Stomach (tissue), 9 donors: ENCODE data around the gene DOK3. TPM values are rescaled to one million over a fixed set of nuclear protein-coding genes. Genes with fewer than 3 reads are reported as not detected.

Experiments used
- DNase-seq, 2 donors: peaks; one replicate each; pipeline versions ENCODE4 v3.0.0 to v3.0.0-alpha.2; 2013 to 2019
- H3K27ac ChIP-seq, 5 donors: fragments of 200-600 bp in 4 of 5; sonication (generic) in 4 of 5; one replicate each; pipeline ENCODE4 v1.5.1; 2013 to 2019; ENCODE audit warnings: mild to moderate bottlenecking in 1 of 5, moderate library complexity in 1 of 5
- H3K27me3 ChIP-seq, 3 donors: fragments of 200-600 bp; sonication (generic); one replicate each; pipeline ENCODE4 v1.5.1; 2017 to 2019; ENCODE audit warnings: mixed run types in 1 of 3
- H3K36me3 ChIP-seq, 4 donors: fragments of 200-600 bp; sonication (generic); 1 replicate in 3 of 4; 2 replicates in 1 of 4; pipeline ENCODE4 v1.5.1; 2016 to 2019
- H3K4me1 ChIP-seq, 4 donors: fragments of 200-600 bp; sonication (generic); one replicate each; pipeline ENCODE4 v1.5.1; 2016 to 2019
- H3K4me3 ChIP-seq, 4 donors: fragments of 200-600 bp; sonication (generic) in 3 of 4; one replicate each; pipeline ENCODE4 v1.5.1; 2016 to 2019; ENCODE audit warnings: mild to moderate bottlenecking in 1 of 4
- H3K9me3 ChIP-seq, 4 donors: fragments of 200-600 bp; sonication (generic); one replicate each; pipeline ENCODE4 v1.5.1; 2016 to 2019
- EP300 ChIP-seq: sonication (generic); formaldehyde crosslinking; IDR thresholded peaks from one replicate; pipeline ENCODE4 v1.6.1; 2017; ENCODE audit warnings: antibody characterized with exemption
- POLR2A ChIP-seq, 4 donors: fragments of 450-650 bp; IDR thresholded peaks; one replicate each; pipeline ENCODE4 v1.6.1; 2016; ENCODE audit warnings: antibody characterized with exemption in 4 of 4, control low read depth in 2 of 4, mild to moderate bottlenecking in 1 of 4, moderate library complexity in 1 of 4
- POLR2AphosphoS5 ChIP-seq, 3 donors: sonication (generic); formaldehyde crosslinking; IDR thresholded peaks; one replicate each; pipeline ENCODE4 v1.6.1; 2016; ENCODE audit warnings: antibody characterized with exemption in 3 of 3
- WGBS, 5 donors: extraction: QIAGEN DNeasy Blood & Tissue Kit in 3 of 5; methylation state at CpG; one replicate each; pipeline versions ENCODE4 v1.1.5 to v1.1.7; 2013 to 2018; 5-methylcytosine and 5-hydroxymethylcytosine counted together
- intact Hi-C: fragments of 100-400 bp; cut with DNase I; formaldehyde crosslinking; loops from one replicate; pipeline ENCODE4 v1.15.1; 2023; ENCODE audit warnings: low total_unique reads
- polyA plus RNA-seq, 3 donors: library from polyadenylated mRNA; stranded (reverse); fragments of 200-250 nt; gene quantifications; one replicate each; pipeline ENCODE4 v1.2.3, GENCODE V29; 2013
- total RNA-seq, 5 donors: library from RNA; depleted of rRNA; stranded (reverse); fragments of >200 nt; gene quantifications; one replicate each; pipeline versions ENCODE4 v1.1.0 to v1.2.3, GENCODE V29; 2014 to 2016
- TF ChIP-seq, protein P1 (sequence below), 7 experiments: fragments of 450-650 bp in 4 of 7; fragments of 200-600 bp in 3 of 7; sonication (generic) in 3 of 7; IDR thresholded peaks; one replicate each; pipeline ENCODE4 v1.5.1; 2016 to 2019; ENCODE audit warnings: antibody characterized with exemption in 7 of 7, control low read depth in 2 of 7, mild to moderate bottlenecking in 1 of 7
- donor health status: healthy with polysubstance abuse.
- donor health status: Bipolar disorder and iron deficiency.
- donor health status: healthy.

The DOK3 gene
- total and polyA plus RNA-seq, 8 donors, result 0.43 to 31.2 (median 4.9) TPM; not detected in 1

DNA sequence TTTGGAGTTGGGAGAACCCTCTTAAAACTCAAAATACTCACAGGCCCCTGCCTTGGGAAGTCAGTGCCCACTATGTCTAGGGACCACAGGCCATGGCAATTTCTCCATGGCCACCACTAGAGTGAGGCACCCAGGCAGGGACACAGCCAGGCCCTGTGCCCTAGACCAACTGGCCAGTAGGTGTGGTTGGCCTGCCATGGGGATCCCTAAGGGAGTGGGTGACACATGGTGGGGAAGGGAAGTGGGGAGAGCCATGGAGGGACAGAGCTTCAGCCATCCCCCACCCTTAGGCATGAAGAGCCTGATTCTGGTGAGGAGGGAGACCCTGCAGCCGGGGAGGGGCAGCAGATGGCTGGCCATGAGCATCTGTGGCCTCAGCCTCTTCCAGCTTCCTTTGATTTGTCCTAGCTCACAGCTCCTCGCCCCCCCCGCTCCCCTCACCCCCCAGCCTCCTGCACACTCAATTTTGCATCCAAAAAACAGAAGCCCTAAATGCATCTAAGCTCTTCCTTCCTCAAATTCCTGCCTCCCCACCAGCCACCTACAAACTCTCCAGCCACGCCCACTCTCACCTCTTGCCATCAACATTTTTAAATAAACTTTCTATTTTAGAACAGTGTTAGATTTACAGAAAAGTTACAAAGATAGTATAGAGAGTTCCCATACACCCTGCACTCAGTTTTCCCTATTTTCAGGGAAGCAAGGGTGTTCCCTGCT, 34.6 kb downstream of the DOK3 start:
- peak overlapping the region in 4 of 5 donors; percentile 79 to 90 (median 85) for H3K27ac ChIP-seq
- TF ChIP-seq POLR2A (IDR thresholded peaks at IDR 0.05) (no peak), EP300 (no peak), POLR2AphosphoS5 (IDR thresholded peaks at IDR 0.05) (no peak)
- TF ChIP-seq, protein P1, sequence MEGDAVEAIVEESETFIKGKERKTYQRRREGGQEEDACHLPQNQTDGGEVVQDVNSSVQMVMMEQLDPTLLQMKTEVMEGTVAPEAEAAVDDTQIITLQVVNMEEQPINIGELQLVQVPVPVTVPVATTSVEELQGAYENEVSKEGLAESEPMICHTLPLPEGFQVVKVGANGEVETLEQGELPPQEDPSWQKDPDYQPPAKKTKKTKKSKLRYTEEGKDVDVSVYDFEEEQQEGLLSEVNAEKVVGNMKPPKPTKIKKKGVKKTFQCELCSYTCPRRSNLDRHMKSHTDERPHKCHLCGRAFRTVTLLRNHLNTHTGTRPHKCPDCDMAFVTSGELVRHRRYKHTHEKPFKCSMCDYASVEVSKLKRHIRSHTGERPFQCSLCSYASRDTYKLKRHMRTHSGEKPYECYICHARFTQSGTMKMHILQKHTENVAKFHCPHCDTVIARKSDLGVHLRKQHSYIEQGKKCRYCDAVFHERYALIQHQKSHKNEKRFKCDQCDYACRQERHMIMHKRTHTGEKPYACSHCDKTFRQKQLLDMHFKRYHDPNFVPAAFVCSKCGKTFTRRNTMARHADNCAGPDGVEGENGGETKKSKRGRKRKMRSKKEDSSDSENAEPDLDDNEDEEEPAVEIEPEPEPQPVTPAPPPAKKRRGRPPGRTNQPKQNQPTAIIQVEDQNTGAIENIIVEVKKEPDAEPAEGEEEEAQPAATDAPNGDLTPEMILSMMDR (IDR thresholded peaks at IDR 0.05), result no peak
- no peaks in the 10 kb centered on the region for H3K9me3 ChIP-seq
- no peak overlapping the region for H3K4me3 ChIP-seq
- intact Hi-C loops, result no loop called here
- no peak for DNase-seq
- no peaks in the 10 kb centered on the region for H3K36me3 ChIP-seq
- peaks cover 35 to 90% (median 69%) of the 10 kb centered on the region in 4 donors for H3K4me1 ChIP-seq
- peaks cover 0 to 22% (median 3%) of the 10 kb centered on the region in 3 donors for H3K27me3 ChIP-seq
- 43 to 57% (median 50%) methylated on average over 4 of the region's 4 CpGs for WGBS, 5 donors

DNA sequence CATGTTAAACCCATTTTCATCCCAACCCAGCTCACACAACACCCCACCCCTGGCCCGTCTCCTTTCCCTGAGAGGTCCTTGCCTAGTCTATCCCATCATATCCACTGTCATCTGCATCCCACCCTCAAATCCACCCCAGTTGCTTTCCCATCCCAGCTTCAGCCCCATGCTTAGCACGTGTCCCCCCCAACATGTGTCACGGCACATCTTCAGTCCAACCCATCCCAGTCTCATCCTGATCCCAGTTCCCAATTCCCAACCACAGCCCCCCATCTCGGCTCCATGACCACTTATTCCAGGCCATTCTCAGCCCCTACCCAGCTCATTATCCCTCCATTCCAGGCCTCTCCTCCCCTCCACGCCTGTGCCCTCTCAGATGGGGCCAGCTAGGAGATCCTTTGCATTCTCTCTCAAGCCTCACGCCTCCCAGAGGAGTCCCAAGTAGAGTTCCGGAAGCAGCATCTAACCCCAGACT, 35.6 kb downstream of the DOK3 start:
- peaks cover 25 to 90% (median 69%) of the 10 kb centered on the region in 4 donors for H3K4me1 ChIP-seq
- H3K36me3 ChIP-seq, result no peaks in the 10 kb centered on the region
- H3K27ac ChIP-seq, result peak overlapping the region in 4 of 5 donors; percentile 79 to 90 (median 85)
- peak overlapping the region; percentile 76 to 87 (median 82) for H3K4me3 ChIP-seq
- H3K9me3 ChIP-seq, result no peaks in the 10 kb centered on the region
- H3K27me3 ChIP-seq, result peaks cover 0 to 22% (median 3%) of the 10 kb centered on the region in 3 donors
- TF ChIP-seq POLR2A (IDR thresholded peaks at IDR 0.05) (no peak), POLR2AphosphoS5 (IDR thresholded peaks at IDR 0.05) (no peak), EP300 (no peak)
- TF ChIP-seq, protein P1 (IDR thresholded peaks at IDR 0.05), result no peak
- no peak for DNase-seq
- 49 to 61% (median 55%) methylated on average over 7 of the region's 7 CpGs for WGBS, 5 donors
- intact Hi-C loops, result no loop called here

DNA sequence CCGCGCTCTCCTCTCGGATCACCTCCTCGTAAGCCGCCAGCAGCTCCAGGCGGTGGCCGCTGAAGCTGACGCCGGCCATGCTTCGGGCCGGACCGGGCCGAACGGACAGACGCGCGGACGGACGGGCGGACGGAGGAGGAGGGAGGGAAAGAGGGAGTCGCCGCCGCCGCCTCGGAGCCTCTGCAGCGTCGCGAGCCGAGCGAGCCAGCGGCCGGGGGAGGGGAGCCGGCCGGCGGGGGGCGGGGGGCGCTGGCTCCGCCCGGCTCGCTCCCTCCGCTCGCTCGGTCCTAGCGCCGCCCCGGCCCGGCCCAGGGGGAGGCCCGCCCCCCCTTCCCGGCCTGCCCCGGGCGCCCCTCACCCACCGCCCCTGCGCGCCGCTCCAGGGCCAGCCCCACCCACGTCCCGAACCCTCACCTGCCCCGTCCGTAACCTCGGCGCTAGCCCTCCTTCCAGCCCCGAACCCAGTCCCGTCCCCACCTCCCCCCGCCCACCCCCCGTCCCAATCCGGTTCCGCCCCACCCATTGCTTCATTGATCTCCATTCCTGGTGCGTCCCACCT, 36.1 kb downstream of the DOK3 start, which contains the start of gene DBN1:
Gene DBN1 (minus strand): TSS at position 192 of the 559 bp plus-strand sequence. CDS start 113 bp downstream, at position 79.
- DNase-seq, result peak; percentile 49 to 91
- Histone ChIP-seq H3K9me3 (no peaks in the 10 kb centered on the region), H3K4me3 (peak within 1 kb of the TSS; percentile 76 to 87 (median 82)), H3K4me1 (peaks cover 20 to 89% (median 66%) of the 10 kb centered on the region in 4 donors), H3K27ac (peak within 1 kb of the TSS; percentile 65 to 90 (median 82)), H3K27me3 (peaks cover 0 to 22% (median 3%) of the 10 kb centered on the region in 3 donors), H3K36me3 (peaks cover 0 to 3% (median 1%) of the 10 kb centered on the region in 4 donors)
- WGBS, 5 donors, result 1 to 5% (median 3%) methylated on average over 8 to 68 of the region's 69 CpGs
- intact Hi-C loops, result no loop called here
- TF ChIP-seq POLR2AphosphoS5 (IDR thresholded peaks at IDR 0.05) (no peak), POLR2A (IDR thresholded peaks at IDR 0.05) (no peak), EP300 (no peak)
- TF ChIP-seq, protein P1 (IDR thresholded peaks at IDR 0.05), result no peak
